ENCODE data around the gene TMC8. TPM values are rescaled to one million over a fixed set of nuclear protein-coding genes. Genes with fewer than 3 reads are reported as not detected.
A peak's percentile ranks its signal among the peaks of the same experiment; 100 is the strongest.

TMC8 gene
- total RNA-seq, 1 donor from 2014 or later, result 55.8 TPM

- peaks cover 16% of the 10 kb centered on the region for H3K36me3 Mint-ChIP-seq (ENCODE audit: low read depth, unreplicated experiment)
- no peak for DNase-seq (ENCODE audit: low spot score)
- no peak overlapping the region for H3K27ac Mint-ChIP-seq (ENCODE audit: unreplicated experiment)
- H3K4me1 Mint-ChIP-seq (ENCODE audit: unreplicated experiment), result no peaks in the 10 kb centered on the region
- no peaks in the 10 kb centered on the region for H3K9me3 Mint-ChIP-seq (ENCODE audit: unreplicated experiment)
- TF ChIP-seq CTCF (IDR thresholded peaks at IDR 0.05; ENCODE audit: unreplicated experiment), result no peak
- peaks cover 13% of the 10 kb centered on the region for H3K27me3 Mint-ChIP-seq (ENCODE audit: unreplicated experiment)
- H3K4me3 Mint-ChIP-seq (ENCODE audit: unreplicated experiment), result no peak overlapping the region
Observed at GRCh38 chr17:78116411-78116810, 14.2 kb upstream of the TMC8 start.

- Mint-ChIP-seq H3K27ac (ENCODE audit: unreplicated experiment) (no peak overlapping the region), H3K4me1 (ENCODE audit: unreplicated experiment) (no peaks in the 10 kb centered on the region), H3K9me3 (ENCODE audit: unreplicated experiment) (no peaks in the 10 kb centered on the region), H3K4me3 (ENCODE audit: unreplicated experiment) (peak overlapping the region; percentile 56), H3K36me3 (ENCODE audit: low read depth, unreplicated experiment) (peaks cover 16% of the 10 kb centered on the region), H3K27me3 (ENCODE audit: unreplicated experiment) (peaks cover 13% of the 10 kb centered on the region)
- TF ChIP-seq CTCF (IDR thresholded peaks at IDR 0.05; ENCODE audit: unreplicated experiment), result peak; percentile 24
- no peak for DNase-seq (ENCODE audit: low spot score)
Observed at GRCh38 chr17:78117027-78117981, 13.3 kb upstream of the TMC8 start.

GRCh38 chr17:78118801-78119241 is 11.8 kb upstream of the TMC8 start:
- H3K27ac Mint-ChIP-seq (ENCODE audit: unreplicated experiment), result no peak overlapping the region
- TF ChIP-seq CTCF (IDR thresholded peaks at IDR 0.05; ENCODE audit: unreplicated experiment), result no peak
- no peak for DNase-seq (ENCODE audit: low spot score)
- H3K9me3 Mint-ChIP-seq (ENCODE audit: unreplicated experiment), result no peaks in the 10 kb centered on the region
- H3K4me3 Mint-ChIP-seq (ENCODE audit: unreplicated experiment), result no peak overlapping the region
- H3K4me1 Mint-ChIP-seq (ENCODE audit: unreplicated experiment), result peaks cover 10% of the 10 kb centered on the region
- H3K27me3 Mint-ChIP-seq (ENCODE audit: unreplicated experiment), result peaks cover 6% of the 10 kb centered on the region
- peaks cover 22% of the 10 kb centered on the region for H3K36me3 Mint-ChIP-seq (ENCODE audit: low read depth, unreplicated experiment)

GRCh38 chr17:78120537-78120936 is 10.0 kb upstream of the TMC8 start:
- no peak overlapping the region for H3K4me3 Mint-ChIP-seq (ENCODE audit: unreplicated experiment)
- H3K36me3 Mint-ChIP-seq (ENCODE audit: low read depth, unreplicated experiment), result peaks cover 18% of the 10 kb centered on the region
- H3K9me3 Mint-ChIP-seq (ENCODE audit: unreplicated experiment), result no peaks in the 10 kb centered on the region
- no peak overlapping the region for H3K27ac Mint-ChIP-seq (ENCODE audit: unreplicated experiment)
- TF ChIP-seq CTCF (IDR thresholded peaks at IDR 0.05; ENCODE audit: unreplicated experiment), result no peak
- peaks cover 10% of the 10 kb centered on the region for H3K4me1 Mint-ChIP-seq (ENCODE audit: unreplicated experiment)
- no peak for DNase-seq (ENCODE audit: low spot score)
- H3K27me3 Mint-ChIP-seq (ENCODE audit: unreplicated experiment), result peaks cover 2% of the 10 kb centered on the region
